Epithelial cell of proximal tubule (primary cell): Measurements from ENCODE around the gene PTPRG. TPM values are rescaled to one million over a fixed set of nuclear protein-coding genes. Genes with fewer than 3 reads are reported as not detected.

Experiments
- DNase-seq: peaks from one replicate; pipeline ENCODE4 v3.0.0-alpha.2; 2011; ENCODE audit warnings: low read depth
- H3K4me3 ChIP-seq: 2 replicates; pipeline ENCODE4 v1.5.1; 2011; ENCODE audit warnings: low read depth, mild to moderate bottlenecking, low read length
- total RNA-seq: library from RNA; depleted of rRNA; stranded (reverse); fragments of >200 nt; gene quantifications from 2 replicates; pipeline ENCODE4 v1.2.3, GENCODE V29; 2015
- TF ChIP-seq, protein P1 (sequence below): conservative IDR thresholded peaks from 2 replicates; pipeline ENCODE4 v1.5.1; 2012; ENCODE audit warnings: low read depth, mild to moderate bottlenecking, low read length

The PTPRG gene
- total RNA-seq, 1 donor from 2014 or later, result 13.5 TPM

- no peak overlapping the region for H3K4me3 ChIP-seq
- TF ChIP-seq, protein P1, sequence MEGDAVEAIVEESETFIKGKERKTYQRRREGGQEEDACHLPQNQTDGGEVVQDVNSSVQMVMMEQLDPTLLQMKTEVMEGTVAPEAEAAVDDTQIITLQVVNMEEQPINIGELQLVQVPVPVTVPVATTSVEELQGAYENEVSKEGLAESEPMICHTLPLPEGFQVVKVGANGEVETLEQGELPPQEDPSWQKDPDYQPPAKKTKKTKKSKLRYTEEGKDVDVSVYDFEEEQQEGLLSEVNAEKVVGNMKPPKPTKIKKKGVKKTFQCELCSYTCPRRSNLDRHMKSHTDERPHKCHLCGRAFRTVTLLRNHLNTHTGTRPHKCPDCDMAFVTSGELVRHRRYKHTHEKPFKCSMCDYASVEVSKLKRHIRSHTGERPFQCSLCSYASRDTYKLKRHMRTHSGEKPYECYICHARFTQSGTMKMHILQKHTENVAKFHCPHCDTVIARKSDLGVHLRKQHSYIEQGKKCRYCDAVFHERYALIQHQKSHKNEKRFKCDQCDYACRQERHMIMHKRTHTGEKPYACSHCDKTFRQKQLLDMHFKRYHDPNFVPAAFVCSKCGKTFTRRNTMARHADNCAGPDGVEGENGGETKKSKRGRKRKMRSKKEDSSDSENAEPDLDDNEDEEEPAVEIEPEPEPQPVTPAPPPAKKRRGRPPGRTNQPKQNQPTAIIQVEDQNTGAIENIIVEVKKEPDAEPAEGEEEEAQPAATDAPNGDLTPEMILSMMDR, result no peak
- no peak for DNase-seq
Observed at GRCh38 chr3:62293051-62293780, 731.8 kb downstream of the PTPRG start.

DNA sequence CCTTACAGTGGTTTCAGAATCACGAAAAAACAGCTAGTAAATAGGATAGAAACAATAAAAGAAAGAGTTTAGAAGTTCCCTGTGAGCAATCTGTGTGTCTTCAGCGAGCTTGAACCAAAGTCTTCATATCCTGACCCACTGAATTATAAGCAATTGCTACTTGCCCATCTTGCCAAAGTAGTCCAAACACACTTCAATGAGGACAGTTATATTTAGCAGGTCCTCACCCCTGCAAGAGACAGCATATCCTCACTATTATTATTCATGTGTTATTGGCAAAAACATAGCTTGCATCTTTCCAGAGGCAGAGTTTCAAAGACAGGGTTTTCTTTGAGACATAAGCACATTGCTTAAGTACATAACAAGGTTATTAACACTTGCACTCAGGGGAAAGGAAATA lies 734.2 kb downstream of the PTPRG start:
- H3K4me3 ChIP-seq, result no peak overlapping the region
- TF ChIP-seq, protein P1, result no peak
- no peak for DNase-seq

DNA sequence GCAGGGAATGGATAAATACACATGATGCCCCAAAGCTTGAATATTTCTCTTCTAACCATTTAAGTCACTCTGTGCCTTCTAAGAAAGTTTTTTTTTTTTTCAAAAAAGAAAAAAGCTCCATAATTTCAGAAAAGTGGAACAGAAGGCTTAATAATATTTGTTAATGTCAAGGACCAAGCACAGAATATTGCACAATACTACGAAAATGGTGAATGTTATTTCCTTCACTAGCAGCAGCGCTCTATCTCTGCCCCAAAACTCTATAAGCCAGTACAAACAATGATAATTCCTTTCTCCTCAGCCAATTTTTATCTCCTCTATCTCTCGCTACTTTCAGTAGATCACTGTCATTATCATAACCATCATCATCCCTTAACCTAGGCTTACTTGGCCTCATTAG lies 739.2 kb downstream of the PTPRG start:
- TF ChIP-seq, protein P1, result no peak
- no peak overlapping the region for H3K4me3 ChIP-seq
- no peak for DNase-seq

DNA sequence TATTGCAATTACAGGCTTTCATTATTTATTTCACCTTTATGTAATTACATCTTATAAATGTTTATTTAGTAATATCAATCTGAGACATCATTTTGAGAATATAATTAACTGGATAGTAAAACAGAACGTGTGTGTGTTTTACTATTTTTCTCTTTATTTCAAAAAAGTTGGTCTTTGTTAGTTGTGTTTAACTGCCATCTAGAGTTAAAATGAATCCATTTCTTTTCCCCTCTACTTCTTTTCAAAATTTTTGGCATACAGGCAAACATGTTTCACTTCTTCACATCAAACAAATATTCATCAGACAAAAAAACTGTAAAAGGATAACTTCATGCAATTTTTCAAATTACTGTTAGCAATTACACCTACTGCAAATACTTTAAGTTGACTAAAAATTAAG lies 750.8 kb downstream of the PTPRG start:
- DNase-seq, result no peak
- TF ChIP-seq, protein P1, result no peak

GRCh38 chr3:62316525-62316924 lies 755.2 kb downstream of the PTPRG start:
- TF ChIP-seq, protein P1, result no peak
- DNase-seq, result no peak

More for the DNA sequence above, 750.8 kb downstream of the PTPRG start:
- no peak overlapping the region for H3K4me3 ChIP-seq

GRCh38 chr3:62318365-62318751 lies 757.0 kb downstream of the PTPRG start:
- TF ChIP-seq, protein P1, result no peak
- H3K4me3 ChIP-seq, result peak overlapping the region; percentile 95
- no peak for DNase-seq

More at GRCh38 chr3:62316525-62316924, 755.2 kb downstream of the PTPRG start:
- no peak overlapping the region for H3K4me3 ChIP-seq
